Erythroblast (primary cell): ENCODE measurements around the gene CD226.

Source experiments
- DNase-seq, 2 experiments: peaks; one replicate each; lab custom pipeline; 2025; lab: John Stamatoyannopoulos, UW
- GATA1 ChIP-seq: IDR thresholded peaks from 2 replicates; pipeline ENCODE4 v1.6.1; 2011; ENCODE audit warnings: low read depth, mild to moderate bottlenecking, control low read depth, low read length, moderate library complexity
- POLR2A ChIP-seq: IDR thresholded peaks from 2 replicates; pipeline ENCODE4 v1.6.1; 2011; ENCODE audit warnings: mild to moderate bottlenecking, low read length

CD226 gene

DNA sequence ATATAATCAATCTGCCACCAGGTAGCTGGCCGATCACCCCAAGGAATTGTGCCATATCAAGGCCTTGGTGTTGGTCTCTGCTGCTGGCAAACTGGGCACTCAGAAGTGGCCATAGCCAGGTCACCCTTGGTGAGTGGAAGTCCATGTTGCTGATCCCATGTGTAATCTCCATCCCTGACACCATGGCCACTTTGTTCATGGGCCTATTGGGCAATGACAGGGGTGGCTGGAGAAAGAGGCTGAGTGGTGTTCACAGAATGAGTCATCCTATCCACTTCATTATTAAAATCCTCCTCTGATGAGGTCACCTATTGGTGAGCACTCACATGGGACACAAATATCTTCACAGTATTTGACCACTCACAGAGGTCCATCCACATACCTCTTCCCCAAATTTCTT, 26.7 kb upstream of the CD226 start:
- no peak for TF ChIP-seq POLR2A
- TF ChIP-seq GATA1, result no peak
- no peak for DNase-seq

DNA sequence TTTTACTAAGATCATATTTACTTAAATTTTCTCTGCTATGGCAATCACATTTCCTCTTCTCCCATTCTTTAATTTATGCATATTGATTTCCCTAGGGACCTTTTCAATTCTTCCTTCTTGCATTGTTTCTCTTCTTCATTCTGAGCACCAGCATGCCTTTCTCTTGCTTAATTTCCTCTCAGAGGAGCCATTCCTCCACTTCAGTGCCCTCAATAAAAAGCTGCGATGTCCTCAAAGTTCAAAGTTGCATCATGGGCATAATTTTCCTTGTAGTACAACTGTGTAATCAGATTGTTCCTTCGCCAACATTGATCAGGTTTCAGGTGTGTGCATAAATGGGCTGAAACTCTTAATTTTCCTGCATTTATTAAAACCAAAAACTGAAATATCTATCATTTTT, 21.8 kb upstream of the CD226 start:
- TF ChIP-seq POLR2A (no peak), GATA1 (no peak)
- no peak for DNase-seq

DNA sequence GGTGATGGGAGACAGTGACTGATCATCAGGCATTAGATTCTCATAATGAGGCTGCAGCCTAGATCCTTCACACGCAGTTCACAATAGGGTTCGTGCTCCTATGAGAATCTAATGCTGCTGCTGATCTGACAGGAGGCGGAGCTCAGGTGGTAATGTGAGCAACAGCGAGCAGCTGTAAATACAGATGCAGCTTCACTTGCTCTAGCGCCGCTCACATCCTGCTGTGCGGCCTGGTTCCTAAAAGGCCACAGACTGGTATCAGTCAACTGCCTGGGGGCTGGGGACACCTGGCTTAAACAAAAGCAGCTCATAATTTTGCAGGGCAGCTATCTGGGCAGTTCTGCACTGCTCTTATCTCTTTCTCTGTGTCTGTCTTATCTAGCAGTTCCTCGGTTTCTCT, 20.4 kb upstream of the CD226 start:
- TF ChIP-seq POLR2A, result no peak
- no peak for TF ChIP-seq GATA1
- no peak for DNase-seq

- TF ChIP-seq GATA1 (no peak), POLR2A (no peak)
- DNase-seq, result no peak
These were observed 15.5 kb upstream of the CD226 start for GRCh38 chr18:69963196-69963595.

DNA sequence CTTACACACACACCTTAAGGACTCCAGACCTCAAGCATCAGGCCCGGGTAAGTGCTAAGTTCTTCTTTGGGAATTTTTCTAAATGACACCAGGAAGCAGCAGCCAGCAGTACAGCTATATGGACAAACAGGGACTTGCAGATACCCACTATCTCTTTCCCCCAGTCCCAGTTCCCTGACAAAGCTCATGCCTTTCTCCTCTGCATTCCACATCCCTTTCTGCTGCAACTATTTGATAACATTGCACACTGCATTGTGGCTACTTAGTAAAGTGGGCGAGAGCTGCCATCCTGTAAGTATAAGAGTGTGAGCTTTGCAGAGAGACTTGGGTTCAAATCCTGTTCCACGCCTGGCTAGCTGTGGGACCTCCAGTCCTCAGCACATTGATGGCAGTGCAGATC, 14.0 kb upstream of the CD226 start:
- DNase-seq, result peak; percentile 42 to 73
- TF ChIP-seq GATA1 (no peak), POLR2A (no peak)

GRCh38 chr18:69958422-69958821, 10.7 kb upstream of the CD226 start:
- DNase-seq, result no peak
- no peak for TF ChIP-seq POLR2A
- no peak for TF ChIP-seq GATA1

- TF ChIP-seq GATA1 (no peak), POLR2A (no peak)
- no peak for DNase-seq
These were observed 10.1 kb upstream of the CD226 start for GRCh38 chr18:69957747-69958146.

GRCh38 chr18:69956665-69957620, 9.3 kb upstream of the CD226 start:
- DNase-seq, result no peak

DNA sequence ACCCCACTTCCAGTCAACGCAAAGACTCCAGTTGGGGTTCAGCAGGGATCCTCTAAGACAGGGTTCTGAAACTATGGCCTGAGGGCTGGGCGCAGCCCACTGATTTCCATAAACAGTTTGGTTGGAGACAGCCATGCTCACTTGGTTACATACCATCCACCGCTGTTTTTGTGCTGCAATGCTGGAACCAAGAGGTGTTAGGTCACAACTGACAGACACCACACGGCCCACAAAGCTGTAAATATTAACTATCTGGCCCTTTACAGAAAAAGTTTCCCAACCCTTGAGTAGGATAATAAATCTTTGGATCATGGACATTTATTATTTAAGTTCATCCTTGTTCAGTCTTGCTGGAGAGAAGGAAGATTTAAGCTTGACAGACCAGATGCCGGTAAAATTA, 8.4 kb upstream of the CD226 start:
- TF ChIP-seq GATA1 (no peak), POLR2A (no peak)
- DNase-seq, result no peak

More at GRCh38 chr18:69956665-69957620, 9.3 kb upstream of the CD226 start:
- TF ChIP-seq GATA1 (no peak), POLR2A (no peak)

GRCh38 chr18:69954719-69955480, 7.2 kb upstream of the CD226 start:
- DNase-seq, result no peak
- no peak for TF ChIP-seq POLR2A
- TF ChIP-seq GATA1, result no peak

- no peak for DNase-seq
- no peak for TF ChIP-seq POLR2A
- TF ChIP-seq GATA1, result no peak
These were observed 5.5 kb upstream of the CD226 start for GRCh38 chr18:69953191-69953590.

DNA sequence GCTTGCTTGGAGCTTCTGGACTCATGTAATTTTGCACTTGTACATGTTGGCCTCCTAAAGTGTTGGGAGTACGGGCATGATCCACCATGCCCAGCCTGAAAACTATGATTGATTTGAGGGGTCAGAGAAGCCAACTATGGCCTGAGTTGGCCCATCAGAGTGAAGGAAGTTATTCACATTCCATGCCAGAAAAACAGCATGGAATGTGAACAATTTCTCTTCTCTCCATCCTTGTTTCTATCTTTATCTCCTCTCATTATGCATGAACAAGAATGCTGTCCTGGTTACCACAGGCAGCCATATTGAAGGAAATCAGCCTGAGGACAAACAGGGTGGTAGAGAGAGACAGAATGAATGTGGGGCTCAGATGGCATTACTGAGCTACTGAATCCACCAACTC, 3.5 kb upstream of the CD226 start:
- TF ChIP-seq POLR2A (no peak), GATA1 (no peak)
- DNase-seq, result no peak

DNA sequence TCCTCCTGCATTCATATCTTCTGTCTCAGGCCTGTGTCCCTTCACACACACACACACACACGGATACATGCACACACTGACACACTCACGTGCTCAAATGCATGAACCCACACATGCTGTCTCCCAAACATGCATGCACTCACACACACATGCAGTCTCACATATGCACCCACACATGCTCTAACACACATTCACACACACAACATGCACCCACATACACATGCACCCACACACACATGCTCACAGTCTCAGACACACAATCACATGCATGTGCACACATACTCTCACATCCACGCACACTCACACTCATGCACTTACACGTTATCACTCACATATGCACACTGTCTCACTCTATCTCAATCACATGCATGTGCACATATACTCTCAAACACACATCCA, 1.9 kb upstream of the CD226 start:
- DNase-seq, result no peak
- TF ChIP-seq GATA1, result no peak
- TF ChIP-seq POLR2A, result no peak
